HEK293 (cell line): Measurements from ENCODE around the gene PHF23.
A peak's percentile ranks its signal among the peaks of the same experiment; 100 is the strongest.

ENCODE experiments used
- GFI1B ChIP-seq: fragments of 450-650 bp; formaldehyde crosslinking; IDR thresholded peaks from 2 replicates; pipeline ENCODE4 v1.5.1; 2016; ENCODE audit warnings: missing biosample characterization, missing genetic modification characterization
- GLIS1 ChIP-seq: fragments of 450-650 bp; formaldehyde crosslinking; IDR thresholded peaks from 2 replicates; pipeline ENCODE4 v1.5.1; 2016; ENCODE audit warnings: missing biosample characterization, missing genetic modification characterization
- KLF16 ChIP-seq: fragments of 450-650 bp; formaldehyde crosslinking; IDR thresholded peaks from 2 replicates; pipeline ENCODE4 v1.5.1; 2017; ENCODE audit warnings: missing biosample characterization, missing genetic modification characterization
- MZF1 ChIP-seq: fragments of 450-650 bp; formaldehyde crosslinking; IDR thresholded peaks from 2 replicates; pipeline ENCODE4 v1.5.1; 2017; ENCODE audit warnings: missing biosample characterization, missing genetic modification characterization, borderline replicate concordance
- PRDM10 ChIP-seq: fragments of 450-650 bp; formaldehyde crosslinking; IDR thresholded peaks from 2 replicates; pipeline ENCODE4 v1.5.1; 2016; ENCODE audit warnings: missing biosample characterization, missing genetic modification characterization
- SP7 ChIP-seq: fragments of 450-650 bp; formaldehyde crosslinking; IDR thresholded peaks from 2 replicates; pipeline ENCODE4 v1.5.1; 2016; ENCODE audit warnings: missing biosample characterization, missing genetic modification characterization
- ZNF114 ChIP-seq: fragments of 450-650 bp; formaldehyde crosslinking; IDR thresholded peaks from 2 replicates; pipeline ENCODE4 v1.5.0; 2017; ENCODE audit warnings: missing biosample characterization, missing genetic modification characterization
- ZNF221 ChIP-seq: fragments of 450-650 bp; formaldehyde crosslinking; IDR thresholded peaks from 2 replicates; pipeline ENCODE4 v1.5.1; 2017; ENCODE audit warnings: missing biosample characterization, missing genetic modification characterization, borderline replicate concordance
- ZNF23 ChIP-seq: fragments of 450-650 bp; formaldehyde crosslinking; IDR thresholded peaks from 2 replicates; pipeline ENCODE4 v1.5.1; 2016; ENCODE audit warnings: missing biosample characterization, missing genetic modification characterization, borderline replicate concordance
- ZNF341 ChIP-seq: fragments of 450-650 bp; formaldehyde crosslinking; IDR thresholded peaks from 2 replicates; pipeline ENCODE4; 2016; ENCODE audit warnings: low read depth, missing biosample characterization, missing genetic modification characterization
- ZNF354C ChIP-seq: fragments of 450-650 bp; formaldehyde crosslinking; IDR thresholded peaks from 2 replicates; pipeline ENCODE4 v1.5.1; 2016; ENCODE audit warnings: missing biosample characterization, missing genetic modification characterization, low read depth, borderline replicate concordance
- ZNF37A ChIP-seq: fragments of 450-650 bp; IDR thresholded peaks from 2 replicates; pipeline ENCODE4 v1.5.1; 2018; ENCODE audit warnings: missing biosample characterization, missing genetic modification characterization
- ZNF416 ChIP-seq: fragments of 450-650 bp; formaldehyde crosslinking; IDR thresholded peaks from 2 replicates; pipeline ENCODE4 v1.5.1; 2016; ENCODE audit warnings: missing biosample characterization, missing genetic modification characterization
- ZNF560 ChIP-seq: fragments of 450-650 bp; formaldehyde crosslinking; IDR thresholded peaks from 2 replicates; pipeline ENCODE4 v1.5.1; 2017; ENCODE audit warnings: missing biosample characterization, missing genetic modification characterization, borderline replicate concordance
- ZNF626 ChIP-seq: fragments of 450-650 bp; sonication (Bioruptor Pico); formaldehyde crosslinking; IDR thresholded peaks from 2 replicates; pipeline ENCODE4 v1.5.1; 2018; ENCODE audit warnings: missing biosample characterization, missing genetic modification characterization, inconsistent platforms
- ZNF707 ChIP-seq: fragments of 450-650 bp; formaldehyde crosslinking; IDR thresholded peaks from 2 replicates; pipeline ENCODE4 v1.5.1; 2016; ENCODE audit warnings: missing biosample characterization, missing genetic modification characterization
- ZNF747 ChIP-seq: fragments of 450-650 bp; formaldehyde crosslinking; IDR thresholded peaks from 2 replicates; pipeline ENCODE4 v1.5.1; 2016; ENCODE audit warnings: missing biosample characterization, missing genetic modification characterization
- ZNF785 ChIP-seq: fragments of 450-650 bp; formaldehyde crosslinking; IDR thresholded peaks from 2 replicates; pipeline ENCODE4 v1.5.1; 2016; ENCODE audit warnings: missing biosample characterization, missing genetic modification characterization
- ZNF837 ChIP-seq: fragments of 450-650 bp; formaldehyde crosslinking; IDR thresholded peaks from 2 replicates; pipeline ENCODE4 v1.5.1; 2016; ENCODE audit warnings: missing biosample characterization, missing genetic modification characterization
- TF ChIP-seq, protein P1 (sequence below): fragments of 450-650 bp; formaldehyde crosslinking; IDR thresholded peaks from 2 replicates; pipeline ENCODE4 v1.5.1; 2017; ENCODE audit warnings: missing biosample characterization, mild to moderate bottlenecking, missing genetic modification characterization, moderate library complexity
- TF ChIP-seq, protein P2 (sequence below): fragments of 450-650 bp; formaldehyde crosslinking; IDR thresholded peaks from 2 replicates; pipeline ENCODE4 v1.5.1; 2016; ENCODE audit warnings: missing biosample characterization, missing genetic modification characterization, borderline replicate concordance
- TF ChIP-seq, protein P3 (sequence below): fragments of 450-650 bp; formaldehyde crosslinking; IDR thresholded peaks from 2 replicates; pipeline ENCODE4 v1.5.1; 2017; ENCODE audit warnings: missing biosample characterization, missing genetic modification characterization
- TF ChIP-seq, protein P4 (sequence below): fragments of 450-650 bp; formaldehyde crosslinking; IDR thresholded peaks from 2 replicates; pipeline ENCODE4 v1.5.1; 2016; ENCODE audit warnings: missing biosample characterization, missing genetic modification characterization
- TF ChIP-seq, protein P5 (sequence below): fragments of 450-650 bp; formaldehyde crosslinking; IDR thresholded peaks from 2 replicates; pipeline ENCODE4 v1.5.1; 2017; ENCODE audit warnings: missing biosample characterization, missing genetic modification characterization

The PHF23 gene

DNA sequence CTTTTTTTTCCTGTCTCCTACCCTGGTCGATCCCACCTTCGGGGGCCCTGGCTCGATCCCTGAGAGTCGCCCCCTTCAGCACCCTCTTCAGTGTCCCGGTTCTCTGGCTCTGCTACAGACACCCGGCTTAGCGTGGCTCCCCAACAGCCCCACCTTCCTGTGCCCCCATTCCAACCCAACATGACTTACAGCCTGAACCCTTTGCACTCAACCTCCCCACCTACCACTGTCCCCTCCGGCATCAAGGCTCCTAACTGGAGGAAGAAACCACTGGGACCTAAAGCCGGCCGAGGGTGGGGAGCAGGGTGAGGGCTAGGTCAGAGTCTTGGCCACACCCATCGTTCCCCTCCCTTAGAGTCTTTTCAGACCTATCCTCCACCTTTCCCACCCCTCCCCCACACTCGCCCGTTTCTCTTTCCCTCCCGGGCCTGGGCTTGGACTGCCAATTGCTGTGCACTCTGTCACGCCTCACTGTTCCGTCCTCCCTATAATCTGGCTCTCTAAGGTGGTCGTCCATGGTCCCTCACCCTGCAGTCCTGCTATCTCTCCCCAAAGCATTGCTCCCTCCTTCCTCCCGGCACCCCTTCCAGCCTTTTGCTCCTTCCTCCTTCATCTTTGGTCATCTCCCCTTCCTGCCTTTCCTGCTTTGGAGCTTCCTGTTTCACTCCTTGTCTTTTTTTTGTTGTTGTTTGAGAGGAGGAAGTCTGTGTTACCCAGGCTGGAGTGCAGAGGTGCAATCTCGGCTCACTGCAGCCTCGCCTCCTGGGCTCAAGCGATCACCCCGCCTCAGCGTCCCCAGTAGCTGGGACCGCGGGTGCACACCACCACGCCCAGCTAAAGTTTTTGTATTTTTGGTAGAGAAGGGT is 23.9 kb upstream of the PHF23 start (continued):
- peak; percentile 88 for TF ChIP-seq PRDM10 (tag by site-specific recombination)
- TF ChIP-seq ZNF837 = no peak
- no peak for TF ChIP-seq ZNF560 (tag by site-specific recombination)
- TF ChIP-seq ZNF785 (tag by site-specific recombination) = no peak
- TF ChIP-seq SP7 (tag by site-specific recombination) = peak; percentile 27; the same call in 1 of the 2 replicates
- no peak for TF ChIP-seq KLF16
- TF ChIP-seq ZNF23 = no peak
- no peak for TF ChIP-seq MZF1 (tag by site-specific recombination)
- TF ChIP-seq ZNF707 = 0 out of 2 replicates have a peak, but pooled peaks have one; percentile 30
- no peak for TF ChIP-seq ZNF114 (tag by site-specific recombination)
- TF ChIP-seq, protein P1, sequence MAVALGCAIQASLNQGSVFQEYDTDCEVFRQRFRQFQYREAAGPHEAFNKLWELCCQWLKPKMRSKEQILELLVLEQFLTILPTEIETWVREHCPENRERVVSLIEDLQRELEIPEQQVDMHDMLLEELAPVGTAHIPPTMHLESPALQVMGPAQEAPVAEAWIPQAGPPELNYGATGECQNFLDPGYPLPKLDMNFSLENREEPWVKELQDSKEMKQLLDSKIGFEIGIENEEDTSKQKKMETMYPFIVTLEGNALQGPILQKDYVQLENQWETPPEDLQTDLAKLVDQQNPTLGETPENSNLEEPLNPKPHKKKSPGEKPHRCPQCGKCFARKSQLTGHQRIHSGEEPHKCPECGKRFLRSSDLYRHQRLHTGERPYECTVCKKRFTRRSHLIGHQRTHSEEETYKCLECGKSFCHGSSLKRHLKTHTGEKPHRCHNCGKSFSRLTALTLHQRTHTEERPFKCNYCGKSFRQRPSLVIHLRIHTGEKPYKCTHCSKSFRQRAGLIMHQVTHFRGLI (tag by site-specific recombination) = no peak
- TF ChIP-seq, protein P2, sequence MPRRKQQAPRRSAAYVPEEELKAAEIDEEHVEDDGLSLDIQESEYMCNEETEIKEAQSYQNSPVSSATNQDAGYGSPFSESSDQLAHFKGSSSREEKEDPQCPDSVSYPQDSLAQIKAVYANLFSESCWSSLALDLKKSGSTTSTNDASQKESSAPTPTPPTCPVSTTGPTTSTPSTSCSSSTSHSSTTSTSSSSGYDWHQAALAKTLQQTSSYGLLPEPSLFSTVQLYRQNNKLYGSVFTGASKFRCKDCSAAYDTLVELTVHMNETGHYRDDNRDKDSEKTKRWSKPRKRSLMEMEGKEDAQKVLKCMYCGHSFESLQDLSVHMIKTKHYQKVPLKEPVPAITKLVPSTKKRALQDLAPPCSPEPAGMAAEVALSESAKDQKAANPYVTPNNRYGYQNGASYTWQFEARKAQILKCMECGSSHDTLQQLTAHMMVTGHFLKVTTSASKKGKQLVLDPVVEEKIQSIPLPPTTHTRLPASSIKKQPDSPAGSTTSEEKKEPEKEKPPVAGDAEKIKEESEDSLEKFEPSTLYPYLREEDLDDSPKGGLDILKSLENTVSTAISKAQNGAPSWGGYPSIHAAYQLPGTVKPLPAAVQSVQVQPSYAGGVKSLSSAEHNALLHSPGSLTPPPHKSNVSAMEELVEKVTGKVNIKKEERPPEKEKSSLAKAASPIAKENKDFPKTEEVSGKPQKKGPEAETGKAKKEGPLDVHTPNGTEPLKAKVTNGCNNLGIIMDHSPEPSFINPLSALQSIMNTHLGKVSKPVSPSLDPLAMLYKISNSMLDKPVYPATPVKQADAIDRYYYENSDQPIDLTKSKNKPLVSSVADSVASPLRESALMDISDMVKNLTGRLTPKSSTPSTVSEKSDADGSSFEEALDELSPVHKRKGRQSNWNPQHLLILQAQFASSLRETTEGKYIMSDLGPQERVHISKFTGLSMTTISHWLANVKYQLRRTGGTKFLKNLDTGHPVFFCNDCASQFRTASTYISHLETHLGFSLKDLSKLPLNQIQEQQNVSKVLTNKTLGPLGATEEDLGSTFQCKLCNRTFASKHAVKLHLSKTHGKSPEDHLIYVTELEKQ = 0 out of 2 replicates have a peak, but pooled peaks have one; percentile 30
- no peak for TF ChIP-seq ZNF37A (tag by site-specific recombination)
- no peak for TF ChIP-seq ZNF416 (tag by site-specific recombination)
- TF ChIP-seq GFI1B (tag by site-specific recombination) = no peak
- TF ChIP-seq ZNF626 (tag by site-specific recombination) = no peak
- no peak for TF ChIP-seq ZNF354C
- TF ChIP-seq, protein P3, sequence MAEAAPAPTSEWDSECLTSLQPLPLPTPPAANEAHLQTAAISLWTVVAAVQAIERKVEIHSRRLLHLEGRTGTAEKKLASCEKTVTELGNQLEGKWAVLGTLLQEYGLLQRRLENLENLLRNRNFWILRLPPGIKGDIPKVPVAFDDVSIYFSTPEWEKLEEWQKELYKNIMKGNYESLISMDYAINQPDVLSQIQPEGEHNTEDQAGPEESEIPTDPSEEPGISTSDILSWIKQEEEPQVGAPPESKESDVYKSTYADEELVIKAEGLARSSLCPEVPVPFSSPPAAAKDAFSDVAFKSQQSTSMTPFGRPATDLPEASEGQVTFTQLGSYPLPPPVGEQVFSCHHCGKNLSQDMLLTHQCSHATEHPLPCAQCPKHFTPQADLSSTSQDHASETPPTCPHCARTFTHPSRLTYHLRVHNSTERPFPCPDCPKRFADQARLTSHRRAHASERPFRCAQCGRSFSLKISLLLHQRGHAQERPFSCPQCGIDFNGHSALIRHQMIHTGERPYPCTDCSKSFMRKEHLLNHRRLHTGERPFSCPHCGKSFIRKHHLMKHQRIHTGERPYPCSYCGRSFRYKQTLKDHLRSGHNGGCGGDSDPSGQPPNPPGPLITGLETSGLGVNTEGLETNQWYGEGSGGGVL (tag by site-specific recombination) = no peak
- TF ChIP-seq GLIS1 (tag by site-specific recombination) = peak; percentile 31
- TF ChIP-seq, protein P4, sequence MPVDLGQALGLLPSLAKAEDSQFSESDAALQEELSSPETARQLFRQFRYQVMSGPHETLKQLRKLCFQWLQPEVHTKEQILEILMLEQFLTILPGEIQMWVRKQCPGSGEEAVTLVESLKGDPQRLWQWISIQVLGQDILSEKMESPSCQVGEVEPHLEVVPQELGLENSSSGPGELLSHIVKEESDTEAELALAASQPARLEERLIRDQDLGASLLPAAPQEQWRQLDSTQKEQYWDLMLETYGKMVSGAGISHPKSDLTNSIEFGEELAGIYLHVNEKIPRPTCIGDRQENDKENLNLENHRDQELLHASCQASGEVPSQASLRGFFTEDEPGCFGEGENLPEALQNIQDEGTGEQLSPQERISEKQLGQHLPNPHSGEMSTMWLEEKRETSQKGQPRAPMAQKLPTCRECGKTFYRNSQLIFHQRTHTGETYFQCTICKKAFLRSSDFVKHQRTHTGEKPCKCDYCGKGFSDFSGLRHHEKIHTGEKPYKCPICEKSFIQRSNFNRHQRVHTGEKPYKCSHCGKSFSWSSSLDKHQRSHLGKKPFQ (tag by site-specific recombination) = no peak
- TF ChIP-seq ZNF341 = no peak
- TF ChIP-seq ZNF221 = no peak
- TF ChIP-seq, protein P5, sequence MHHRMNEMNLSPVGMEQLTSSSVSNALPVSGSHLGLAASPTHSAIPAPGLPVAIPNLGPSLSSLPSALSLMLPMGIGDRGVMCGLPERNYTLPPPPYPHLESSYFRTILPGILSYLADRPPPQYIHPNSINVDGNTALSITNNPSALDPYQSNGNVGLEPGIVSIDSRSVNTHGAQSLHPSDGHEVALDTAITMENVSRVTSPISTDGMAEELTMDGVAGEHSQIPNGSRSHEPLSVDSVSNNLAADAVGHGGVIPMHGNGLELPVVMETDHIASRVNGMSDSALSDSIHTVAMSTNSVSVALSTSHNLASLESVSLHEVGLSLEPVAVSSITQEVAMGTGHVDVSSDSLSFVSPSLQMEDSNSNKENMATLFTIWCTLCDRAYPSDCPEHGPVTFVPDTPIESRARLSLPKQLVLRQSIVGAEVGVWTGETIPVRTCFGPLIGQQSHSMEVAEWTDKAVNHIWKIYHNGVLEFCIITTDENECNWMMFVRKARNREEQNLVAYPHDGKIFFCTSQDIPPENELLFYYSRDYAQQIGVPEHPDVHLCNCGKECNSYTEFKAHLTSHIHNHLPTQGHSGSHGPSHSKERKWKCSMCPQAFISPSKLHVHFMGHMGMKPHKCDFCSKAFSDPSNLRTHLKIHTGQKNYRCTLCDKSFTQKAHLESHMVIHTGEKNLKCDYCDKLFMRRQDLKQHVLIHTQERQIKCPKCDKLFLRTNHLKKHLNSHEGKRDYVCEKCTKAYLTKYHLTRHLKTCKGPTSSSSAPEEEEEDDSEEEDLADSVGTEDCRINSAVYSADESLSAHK (tag by site-specific recombination) = 0 out of 2 replicates have a peak, but pooled peaks have one; percentile 24
- no peak for TF ChIP-seq ZNF747 (tag by site-specific recombination)
